HepG2 (cell line): Measurements from ENCODE around the gene CMAS. TPM values are rescaled to one million over a fixed set of nuclear protein-coding genes. Genes with fewer than 3 reads are reported as not detected.
A peak's percentile ranks its signal among the peaks of the same experiment; 100 is the strongest.

Source experiments
- ATRX ChIP-seq: sonication (generic); formaldehyde crosslinking; IDR thresholded peaks from 2 replicates; pipeline ENCODE4 v1.4.0; 2020; ENCODE audit warnings: missing genetic modification reagents, borderline replicate concordance
- CERS6 ChIP-seq: sonication (generic); formaldehyde crosslinking; IDR thresholded peaks from 2 replicates; pipeline ENCODE4 v1.5.0; 2020; ENCODE audit warnings: missing genetic modification reagents
- DPF2 ChIP-seq: sonication (generic); formaldehyde crosslinking; IDR thresholded peaks from 2 replicates; pipeline ENCODE4 v1.4.0; 2020; ENCODE audit warnings: mild to moderate bottlenecking, low read depth, missing genetic modification reagents, borderline replicate concordance
- E2F5 ChIP-seq: sonication (generic); formaldehyde crosslinking; conservative IDR thresholded peaks from 2 replicates; pipeline ENCODE4 v1.4.0; 2020; ENCODE audit warnings: missing genetic modification reagents
- HES4 ChIP-seq: sonication (generic); formaldehyde crosslinking; IDR thresholded peaks from 2 replicates; pipeline ENCODE4 v1.9.0; 2021; ENCODE audit warnings: mild to moderate bottlenecking, missing genetic modification reagents, borderline replicate concordance
- HNF4G ChIP-seq, 2 experiments: sonication (generic) in 1 of 2; formaldehyde crosslinking in 1 of 2; IDR thresholded peaks; 2 replicates each; pipeline versions ENCODE4 v1.4.0 to v1.6.1; 2011 to 2020; ENCODE audit warnings: borderline replicate concordance in 2 of 2, low read depth in 2 of 2, mild to moderate bottlenecking in 2 of 2, low read length in 1 of 2, missing genetic modification reagents in 1 of 2, moderate library complexity in 1 of 2
- HOXA5 ChIP-seq: sonication (generic); formaldehyde crosslinking; IDR thresholded peaks from 2 replicates; pipeline ENCODE4 v1.4.0; 2020; ENCODE audit warnings: missing genetic modification reagents
- MBD4 ChIP-seq: IDR thresholded peaks from 2 replicates; pipeline ENCODE4 v1.6.1; 2012; ENCODE audit warnings: low read length, inconsistent platforms, borderline replicate concordance
- MED8 ChIP-seq: sonication (generic); formaldehyde crosslinking; IDR thresholded peaks from 2 replicates; pipeline ENCODE4 v1.8.1; 2023; ENCODE audit warnings: mild to moderate bottlenecking, missing genetic modification reagents; ENCODE audit not compliant: insufficient replicate concordance
- MEIS1 ChIP-seq: sonication (generic); formaldehyde crosslinking; IDR thresholded peaks from 2 replicates; pipeline ENCODE4 v1.9.0; 2021; ENCODE audit warnings: mild to moderate bottlenecking, missing genetic modification reagents, moderate library complexity, borderline replicate concordance
- MEIS2 ChIP-seq: sonication (generic); formaldehyde crosslinking; IDR thresholded peaks from 2 replicates; pipeline ENCODE4 v1.9.0; 2021; ENCODE audit warnings: mild to moderate bottlenecking, missing genetic modification reagents
- NCOA2 ChIP-seq: sonication (generic); formaldehyde crosslinking; IDR thresholded peaks from 2 replicates; pipeline ENCODE4 v1.8.0; 2022; ENCODE audit warnings: inconsistent platforms
- SMARCC2 ChIP-seq: fragments of 450-650 bp; IDR thresholded peaks from 2 replicates; pipeline ENCODE4 v1.6.1; 2017; ENCODE audit warnings: antibody characterized with exemption, mild to moderate bottlenecking
- STAT6 ChIP-seq: sonication (generic); formaldehyde crosslinking; IDR thresholded peaks from 2 replicates; pipeline ENCODE4 v1.4.0; 2020; ENCODE audit warnings: missing genetic modification reagents, mild to moderate bottlenecking, borderline replicate concordance
- TBX2 ChIP-seq: sonication (generic); formaldehyde crosslinking; IDR thresholded peaks from 2 replicates; pipeline ENCODE4 v1.5.0; 2020; ENCODE audit warnings: missing genetic modification reagents, mild to moderate bottlenecking, borderline replicate concordance
- U2AF2 ChIP-seq: fragments of 200-400 bp; formaldehyde crosslinking; IDR thresholded peaks from 2 replicates; pipeline ENCODE4 v1.6.1; 2017; ENCODE audit warnings: low read depth, mild to moderate bottlenecking, low read length
- ZBTB25 ChIP-seq: IDR thresholded peaks from 2 replicates; pipeline ENCODE4 v1.6.1; 2018; ENCODE audit warnings: missing genetic modification reagents
- ZNF512B ChIP-seq: sonication (generic); formaldehyde crosslinking; IDR thresholded peaks from 2 replicates; pipeline ENCODE4 v1.5.1; 2020; ENCODE audit warnings: missing genetic modification reagents, mild to moderate bottlenecking, borderline replicate concordance
- polyA plus RNA-seq, 8 experiments: library from polyadenylated mRNA; depleted of rRNA in 3 of 8; stranded (reverse) in 7 of 8; unstranded in 1 of 8; fragments of >200 nt; fragmentation: Illumina TruSeq in 4 of 8; extraction: Trizol in 4 of 8; gene quantifications; 2 replicates each; pipeline versions ENCODE4 v1.2.1 to v1.2.3, GENCODE V29; 2011 to 2016; ENCODE audit warnings: low read depth in 4 of 8, missing spikeins in 1 of 8, mixed read lengths in 1 of 8; ENCODE audit not compliant: insufficient read depth in 1 of 8
- total RNA-seq, 5 experiments: library from RNA; depleted of rRNA; stranded (reverse); fragments of >200 nt; fragmentation: Illumina TruSeq; extraction: Trizol; gene quantifications; 2 replicates each; pipeline ENCODE4 v1.2.3, GENCODE V29; 2016; ENCODE audit warnings: low read depth in 1 of 5

The CMAS gene
- total and polyA plus RNA-seq, 2 of the 13 experiments (the other 11 are each of a cell fraction or from before 2014, with no cell fraction given): 14.0 to 21.3 TPM

- TF ChIP-seq HNF4G (IDR thresholded peaks at IDR 0.05; ENCODE audit: borderline replicate concordance, low read depth, low read length) (no peak), HNF4G (CRISPR knock-in tag; IDR thresholded peaks at IDR 0.05; ENCODE audit: borderline replicate concordance, low read depth) (no peak), MED8 (no peak), HOXA5 (CRISPR knock-in tag) (no peak), HES4 (CRISPR knock-in tag) (no peak), U2AF2 (no peak), ZBTB25 (peak; percentile 23; the same call in 1 of the 2 replicates), MBD4 (no peak), CERS6 (CRISPR knock-in tag) (no peak), TBX2 (CRISPR knock-in tag) (peak; percentile 42; the same call in 1 of the 2 replicates), STAT6 (CRISPR knock-in tag) (no peak), ZNF512B (CRISPR knock-in tag) (no peak), E2F5 (CRISPR knock-in tag) (no peak), NCOA2 (CRISPR knock-in tag) (no peak), MEIS2 (CRISPR knock-in tag) (0 out of 2 replicates have a peak, but pooled peaks have one; percentile 39), ATRX (CRISPR knock-in tag) (no peak), SMARCC2 (no peak), DPF2 (CRISPR knock-in tag) (no peak), MEIS1 (CRISPR knock-in tag) (no peak)
Observed at GRCh38 chr12:22046090-22046967, at the start of gene CMAS (continued).
